AG04449 (cell line): ENCODE measurements around the gene GSAP.

Experiments used
- CTCF ChIA-PET: fragments of 350-600 bp; formaldehyde crosslinking; extraction: SDS; loops from one replicate; lab custom pipeline; 2021; ENCODE audit warnings: antibody characterized with exemption; lab: Yijun Ruan, JAX
- POLR2A ChIA-PET: fragments of 400-600, 350-600 bp; formaldehyde crosslinking; extraction: SDS; loops from one replicate; lab custom pipeline; 2020; ENCODE audit warnings: antibody characterized with exemption, inconsistent platforms; lab: Yijun Ruan, JAX
- DNase-seq: peaks from one replicate; pipeline ENCODE4 v3.0.0-alpha.2; 2010; ENCODE audit warnings: low read depth, low spot score
- H3K4me3 ChIP-seq: 2 replicates; pipeline ENCODE4 v1.5.1; 2011; ENCODE audit warnings: low read depth, mild to moderate bottlenecking, control low read depth, low read length
- CTCF ChIP-seq: IDR thresholded peaks from one replicate; pipeline ENCODE4 v1.5.1; 2011; ENCODE audit warnings: mild to moderate bottlenecking, moderate library complexity, low read length, control low read depth, inconsistent platforms; ENCODE audit not compliant: insufficient read depth; ENCODE audit errors: missing control alignments

Gene GSAP

GRCh38 chr7:77330169-77330882, 85.8 kb downstream of the GSAP start:
- ChIA-PET CTCF (no interaction called here), POLR2A (no interaction called here)
- no peak for TF ChIP-seq CTCF
- DNase-seq: no peak
- H3K4me3 ChIP-seq: no peak overlapping the region

GRCh38 chr7:77329466-77330168, 86.5 kb downstream of the GSAP start:
- no peak for DNase-seq
- no peak overlapping the region for H3K4me3 ChIP-seq
- CTCF ChIA-PET: interaction anchor here (0.9 to 1.2 kb wide), 2 partner anchors 10 to 82 kb away, joined by 3 read pairs; no protein-coding TSS in a partner anchor
- POLR2A ChIA-PET: no interaction called here
- TF ChIP-seq CTCF: no peak

- CTCF ChIA-PET: interaction anchor here (0.9 to 1.3 kb wide), 3 partner anchors 11 to 207 kb away, joined by 3 read pairs; partner anchors contain the start of gene CCDC146
- POLR2A ChIA-PET: no interaction called here
- TF ChIP-seq CTCF: no peak
- H3K4me3 ChIP-seq: no peak overlapping the region
- DNase-seq: no peak
These were observed 87.5 kb downstream of the GSAP start for GRCh38 chr7:77328669-77329068.

- TF ChIP-seq CTCF: no peak
- DNase-seq: no peak
- no peak overlapping the region for H3K4me3 ChIP-seq
- ChIA-PET POLR2A (no interaction called here), CTCF (interaction anchor here (0.7 to 1.3 kb wide), 3 partner anchors 81 to 206 kb away, joined by 3 read pairs; partner anchors contain the start of gene CCDC146)
These were observed 88.1 kb downstream of the GSAP start for GRCh38 chr7:77327932-77328628.

- POLR2A ChIA-PET: no interaction called here
- no peak overlapping the region for H3K4me3 ChIP-seq
- no peak for TF ChIP-seq CTCF
- DNase-seq: peak; percentile 72
- CTCF ChIA-PET: interaction anchor here (0.7 kb wide), 1 partner anchor 80 kb away, joined by 3 read pairs; no protein-coding TSS in a partner anchor
These were observed 88.8 kb downstream of the GSAP start for GRCh38 chr7:77327067-77327931.
